ENCODE measurements around the gene PKLR. TPM values are rescaled to one million over a fixed set of nuclear protein-coding genes. Genes with fewer than 3 reads are reported as not detected.

PKLR gene
- total and polyA plus RNA-seq, 2 of the 8 experiments (the other 6 are each of a cell fraction or from before 2014, with no cell fraction given), result 2.3 to 7.5 TPM

GRCh38 chr1:155342842-155343241 lies 41.6 kb upstream of the PKLR start (continued):
- TF ChIP-seq CBX5 (IDR thresholded peaks at IDR 0.05; ENCODE audit: low read depth, low read length), result no peak
- TF ChIP-seq CTBP2 (IDR thresholded peaks at IDR 0.05; ENCODE audit: borderline replicate concordance, insufficient read depth, insufficient read length, low read length), result no peak
- TF ChIP-seq RAD21 (IDR thresholded peaks at IDR 0.05 in 1 of 2, conservative IDR thresholded peaks at IDR 0.05 in 1 of 2; ENCODE audit: low read depth in 2 of 2, low read length in 2 of 2), result no peak
- no peak for TF ChIP-seq SIX5 (IDR thresholded peaks at IDR 0.05; ENCODE audit: low read depth, low read length)

Measured in H1 (cell line).